Liver (tissue), 3 donors: Measurements from ENCODE around the gene CYP4Z1.

ENCODE experiments used
- RAD21 ChIP-seq, 2 donors: IDR thresholded peaks; 2 replicates each; pipeline ENCODE4 v1.6.1; 2016; ENCODE audit warnings: antibody characterized with exemption in 2 of 2, mild to moderate bottlenecking in 2 of 2
- SP1 ChIP-seq: IDR thresholded peaks from 2 replicates; pipeline ENCODE4 v1.6.1; 2018; ENCODE audit warnings: antibody characterized with exemption, mild to moderate bottlenecking
- TF ChIP-seq, protein P1 (sequence below): fragments of 150-350 bp; IDR thresholded peaks from 2 replicates; pipeline ENCODE4 v1.5.1; 2017; ENCODE audit warnings: improper control_type of control experiment, low read depth, low read length; ENCODE audit not compliant: missing input control
- TF ChIP-seq, protein P2 (sequence below): IDR thresholded peaks from 2 replicates; pipeline ENCODE4 v1.6.1; 2016; ENCODE audit warnings: antibody characterized with exemption
- donor health status: healthy.
- donor health status: healthy.

DNA sequence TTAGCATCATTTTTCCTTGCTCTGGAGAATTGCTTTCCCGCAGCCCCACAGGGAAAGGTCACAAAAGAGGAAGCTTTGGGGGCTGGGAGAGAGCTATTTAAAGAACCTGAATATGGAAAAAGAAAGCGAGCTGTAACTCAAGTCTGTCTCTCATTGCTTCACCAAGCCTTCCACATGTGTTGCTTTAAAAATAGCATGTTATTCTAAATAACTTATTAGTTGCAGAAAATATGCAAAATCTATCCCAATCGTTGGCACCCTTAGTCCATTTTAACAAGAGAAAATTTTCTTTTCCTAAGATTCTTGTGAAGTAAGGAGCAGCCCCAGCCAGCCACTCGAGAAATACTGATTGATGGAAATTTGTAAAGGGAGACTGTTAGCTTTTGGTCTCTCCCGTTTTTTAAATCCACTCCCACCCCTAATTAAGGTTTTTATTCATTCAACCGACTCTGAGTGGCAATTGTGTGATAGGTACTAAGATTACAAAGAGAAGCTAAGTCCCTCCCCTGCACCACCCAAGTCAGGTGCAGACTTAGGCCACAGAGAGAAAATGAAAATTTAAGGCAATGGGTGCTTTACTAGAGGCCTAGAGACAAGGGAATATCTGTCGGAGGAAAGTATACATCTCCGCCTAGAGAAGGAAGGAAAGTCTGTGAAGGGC lies 42.8 kb upstream of the CYP4Z1 start:
- no peak for TF ChIP-seq SP1
- TF ChIP-seq, protein P1, sequence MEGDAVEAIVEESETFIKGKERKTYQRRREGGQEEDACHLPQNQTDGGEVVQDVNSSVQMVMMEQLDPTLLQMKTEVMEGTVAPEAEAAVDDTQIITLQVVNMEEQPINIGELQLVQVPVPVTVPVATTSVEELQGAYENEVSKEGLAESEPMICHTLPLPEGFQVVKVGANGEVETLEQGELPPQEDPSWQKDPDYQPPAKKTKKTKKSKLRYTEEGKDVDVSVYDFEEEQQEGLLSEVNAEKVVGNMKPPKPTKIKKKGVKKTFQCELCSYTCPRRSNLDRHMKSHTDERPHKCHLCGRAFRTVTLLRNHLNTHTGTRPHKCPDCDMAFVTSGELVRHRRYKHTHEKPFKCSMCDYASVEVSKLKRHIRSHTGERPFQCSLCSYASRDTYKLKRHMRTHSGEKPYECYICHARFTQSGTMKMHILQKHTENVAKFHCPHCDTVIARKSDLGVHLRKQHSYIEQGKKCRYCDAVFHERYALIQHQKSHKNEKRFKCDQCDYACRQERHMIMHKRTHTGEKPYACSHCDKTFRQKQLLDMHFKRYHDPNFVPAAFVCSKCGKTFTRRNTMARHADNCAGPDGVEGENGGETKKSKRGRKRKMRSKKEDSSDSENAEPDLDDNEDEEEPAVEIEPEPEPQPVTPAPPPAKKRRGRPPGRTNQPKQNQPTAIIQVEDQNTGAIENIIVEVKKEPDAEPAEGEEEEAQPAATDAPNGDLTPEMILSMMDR = no peak
- TF ChIP-seq, protein P2, sequence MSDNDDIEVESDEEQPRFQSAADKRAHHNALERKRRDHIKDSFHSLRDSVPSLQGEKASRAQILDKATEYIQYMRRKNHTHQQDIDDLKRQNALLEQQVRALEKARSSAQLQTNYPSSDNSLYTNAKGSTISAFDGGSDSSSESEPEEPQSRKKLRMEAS = no peak
- no peak for TF ChIP-seq RAD21 (IDR thresholded peaks at IDR 0.05)
